T47D (cell line): ENCODE measurements around the gene OLFML2A.

Experiments
- DNase-seq, 2 experiments: peaks; one replicate each; pipeline versions ENCODE4 v3.0.0 to v3.0.0-alpha.2; 2011 to 2012; ENCODE audit warnings: low read depth in 1 of 2, low spot score in 1 of 2
- JUND ChIP-seq: IDR thresholded peaks from 2 replicates; pipeline ENCODE4 v1.6.1; 2012; ENCODE audit warnings: low read depth
- in situ Hi-C: cut with HindIII; loops from 2 replicates; pipeline ENCODE4 v1.10.0; 2016; ENCODE audit warnings: low sequenced_read_pairs, low pct_unique_long_range_greater_than_20kb

The OLFML2A gene

DNA sequence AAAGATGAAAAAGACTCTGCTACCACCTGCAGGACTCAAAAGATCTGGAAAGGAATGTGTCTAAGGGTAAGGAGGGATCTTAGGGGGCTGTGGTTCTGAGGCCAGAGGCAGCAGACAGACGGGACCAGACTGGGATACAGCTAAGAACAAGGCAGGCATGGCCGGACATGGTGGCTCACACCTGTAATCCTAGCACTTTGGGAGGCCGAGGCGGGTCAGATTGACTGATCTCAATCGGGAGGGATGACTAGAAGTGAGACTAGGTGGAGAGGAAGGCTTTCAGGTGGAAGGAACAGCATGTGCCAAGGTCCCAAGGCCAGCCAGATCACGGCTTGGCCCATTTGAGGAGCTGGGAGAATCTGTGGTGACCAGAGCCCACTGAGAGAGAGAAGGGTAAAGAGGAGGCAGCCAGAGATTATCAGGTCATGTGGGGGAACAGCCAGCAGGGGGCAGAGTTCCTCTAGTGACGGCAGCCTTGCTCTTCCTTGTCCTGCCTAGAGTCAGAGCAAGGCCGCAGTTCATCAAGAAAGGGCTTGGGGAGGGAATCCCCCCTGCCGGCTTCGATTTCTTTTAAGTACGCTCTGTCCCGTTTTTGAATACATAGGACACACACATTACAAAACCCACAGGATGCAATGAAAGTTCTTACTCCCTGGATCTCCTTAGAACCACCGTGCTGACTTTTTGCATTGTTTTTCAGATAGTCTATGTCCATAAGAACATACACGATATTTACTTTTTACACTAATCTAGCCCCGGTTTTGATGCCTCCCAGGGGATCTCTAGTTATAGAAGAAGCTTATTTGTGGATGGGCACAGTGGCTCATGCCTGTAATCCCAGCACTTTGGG lies 2.6 kb upstream of the OLFML2A start:
- in situ Hi-C loops: no loop called here
- DNase-seq: peak; percentile 85 to 90
- TF ChIP-seq JUND: no peak

DNA sequence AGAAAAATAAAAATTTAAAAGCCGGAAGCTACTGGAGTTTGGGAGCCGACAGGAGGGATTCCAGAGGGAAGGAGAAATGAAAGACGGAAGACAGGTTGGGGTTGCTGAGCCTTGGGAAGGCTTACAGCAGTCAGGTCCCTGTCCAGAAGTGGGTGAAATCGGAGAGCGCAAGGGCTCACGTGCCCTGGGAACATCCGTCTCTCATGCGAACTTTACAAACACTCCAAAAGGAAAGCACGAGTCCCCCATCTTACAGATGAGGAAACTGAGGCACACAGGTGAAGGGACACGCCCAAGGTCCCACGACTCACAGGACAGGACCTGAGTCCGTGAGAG lies 347 bp upstream of the OLFML2A start:
- no peak for TF ChIP-seq JUND
- in situ Hi-C loops: no loop called here

DNA sequence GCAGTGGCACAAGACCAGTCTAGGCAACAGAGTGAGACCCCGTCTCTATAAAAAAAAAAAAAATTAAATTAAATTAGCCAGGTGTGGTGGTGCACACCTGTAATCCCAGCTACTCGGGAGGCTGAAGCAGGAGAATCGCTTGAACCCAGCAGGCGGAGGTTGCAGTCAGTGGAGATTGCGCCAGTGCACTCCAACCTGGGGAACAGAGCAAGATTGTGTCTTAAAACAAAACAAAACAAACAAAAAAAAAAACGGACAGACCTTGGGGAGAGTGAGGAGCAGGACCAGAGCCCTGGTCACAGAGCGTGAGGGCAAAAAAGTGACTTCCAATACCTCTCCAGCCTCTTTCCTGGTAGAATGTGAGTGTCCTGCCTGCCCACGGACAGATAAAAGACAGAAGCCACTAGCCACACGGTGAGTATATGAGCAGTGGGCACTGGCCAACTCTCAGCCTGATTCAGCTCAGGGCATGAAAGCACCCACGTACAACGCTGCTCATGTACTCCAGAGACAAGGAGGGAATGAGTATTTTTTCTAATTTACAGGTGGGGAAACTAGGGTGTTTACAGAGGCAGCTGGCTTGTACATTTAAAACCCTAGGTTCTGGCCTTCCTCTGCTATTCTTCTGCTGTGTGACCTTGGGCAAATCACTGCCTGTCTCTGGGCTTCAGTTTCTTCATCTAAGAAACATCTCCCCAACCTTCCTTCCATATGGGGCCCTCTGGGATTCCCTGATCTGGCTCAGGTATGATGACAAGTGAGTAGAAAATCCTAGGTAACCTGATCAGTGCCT lies 1.8 kb downstream of the OLFML2A start:
- in situ Hi-C loops: no loop called here
- TF ChIP-seq JUND: no peak
- no peak for DNase-seq

More for the DNA sequence above, 347 bp upstream of the OLFML2A start:
- DNase-seq: no peak

DNA sequence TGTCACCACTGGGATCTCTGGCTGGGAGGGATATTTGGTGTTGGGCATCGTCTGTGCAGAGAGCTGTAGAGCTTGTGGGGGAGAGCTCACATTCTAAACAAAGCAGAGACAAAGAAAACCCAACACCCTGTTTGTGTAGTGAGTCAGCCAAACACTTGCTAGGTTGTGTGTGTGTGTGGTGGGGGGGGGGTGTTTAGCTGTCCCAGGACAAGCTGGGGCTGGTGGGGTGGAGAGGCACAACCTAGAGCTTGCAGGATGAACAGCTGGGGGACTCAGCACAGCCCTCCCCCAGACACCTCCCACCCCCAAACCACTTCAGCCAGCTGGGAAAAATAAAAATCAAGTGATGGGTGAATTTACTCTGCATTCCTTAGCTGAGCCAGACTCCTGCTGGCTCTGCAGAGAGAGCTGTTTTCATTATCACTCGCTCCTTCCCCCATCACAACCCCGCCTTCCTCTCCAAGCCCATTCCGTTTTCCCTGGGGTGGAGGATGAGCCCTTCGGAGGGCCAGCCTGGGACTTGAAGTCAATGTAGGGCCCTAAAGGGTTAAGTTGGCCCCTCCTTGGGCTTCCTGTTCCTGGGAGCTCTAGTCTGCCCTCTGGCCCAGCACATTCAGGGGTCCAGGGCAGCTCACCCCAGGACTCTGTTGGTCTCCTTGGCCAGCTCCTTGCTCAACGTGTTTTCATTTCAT lies 2.6 kb downstream of the OLFML2A start:
- DNase-seq: peak; percentile 56 to 86
- in situ Hi-C loops: no loop called here
- TF ChIP-seq JUND: no peak

DNA sequence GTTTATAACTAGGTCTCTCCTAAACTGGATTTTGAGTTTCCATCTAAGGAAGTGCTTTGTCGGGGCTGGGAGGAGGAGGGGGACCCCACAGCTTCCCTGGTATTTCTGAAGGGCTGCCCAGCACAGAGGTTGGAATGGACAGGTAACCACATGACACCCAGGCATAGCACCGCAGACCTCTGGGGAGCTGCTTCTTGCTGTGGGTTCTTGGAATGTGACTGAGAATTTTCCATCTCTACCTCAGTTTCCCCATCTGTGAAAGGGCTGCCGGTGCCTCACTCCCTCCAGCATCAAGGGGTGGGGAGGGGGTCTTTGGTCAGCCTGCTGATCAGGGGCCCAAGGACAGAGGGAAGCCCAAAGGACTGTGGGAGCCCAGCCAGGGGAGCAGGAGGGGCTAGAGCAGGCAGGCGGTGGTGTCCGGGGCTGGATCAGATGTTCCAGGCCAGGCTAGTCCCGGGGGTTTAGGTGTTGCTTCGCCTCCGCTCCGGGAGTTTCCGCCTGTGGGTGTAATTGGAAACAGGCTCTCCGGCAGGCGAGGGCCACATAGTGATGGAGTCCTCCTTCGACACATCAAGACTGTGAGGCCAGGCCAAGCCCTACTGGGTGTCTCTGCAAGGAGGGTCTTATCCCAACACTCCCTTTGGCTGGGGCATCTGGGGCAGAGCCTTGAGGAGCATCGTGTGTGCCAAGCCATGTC lies 3.3 kb downstream of the OLFML2A start:
- DNase-seq: no peak
- TF ChIP-seq JUND: no peak
- in situ Hi-C loops: no loop called here

DNA sequence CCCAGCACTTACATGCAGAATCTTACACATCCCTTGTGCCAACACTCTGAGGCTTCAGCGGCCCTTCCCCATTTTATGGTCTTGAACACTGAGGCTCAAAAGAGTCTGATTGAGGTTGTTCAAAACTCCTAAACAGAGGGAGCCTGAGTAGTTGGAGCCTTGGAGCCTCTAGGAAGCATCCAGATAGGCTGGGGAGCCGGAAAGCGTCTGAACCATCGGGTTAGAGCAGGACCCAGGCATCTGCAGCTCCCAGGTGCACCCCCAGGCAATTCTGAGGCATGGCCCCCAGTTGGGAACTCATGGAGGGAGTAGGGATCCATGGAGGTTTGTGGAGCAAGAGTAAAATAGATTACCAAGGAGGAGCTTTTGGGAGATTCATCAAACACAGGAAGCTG lies 3.8 kb downstream of the OLFML2A start:
- no peak for DNase-seq
- no peak for TF ChIP-seq JUND
- in situ Hi-C loops: no loop called here

DNA sequence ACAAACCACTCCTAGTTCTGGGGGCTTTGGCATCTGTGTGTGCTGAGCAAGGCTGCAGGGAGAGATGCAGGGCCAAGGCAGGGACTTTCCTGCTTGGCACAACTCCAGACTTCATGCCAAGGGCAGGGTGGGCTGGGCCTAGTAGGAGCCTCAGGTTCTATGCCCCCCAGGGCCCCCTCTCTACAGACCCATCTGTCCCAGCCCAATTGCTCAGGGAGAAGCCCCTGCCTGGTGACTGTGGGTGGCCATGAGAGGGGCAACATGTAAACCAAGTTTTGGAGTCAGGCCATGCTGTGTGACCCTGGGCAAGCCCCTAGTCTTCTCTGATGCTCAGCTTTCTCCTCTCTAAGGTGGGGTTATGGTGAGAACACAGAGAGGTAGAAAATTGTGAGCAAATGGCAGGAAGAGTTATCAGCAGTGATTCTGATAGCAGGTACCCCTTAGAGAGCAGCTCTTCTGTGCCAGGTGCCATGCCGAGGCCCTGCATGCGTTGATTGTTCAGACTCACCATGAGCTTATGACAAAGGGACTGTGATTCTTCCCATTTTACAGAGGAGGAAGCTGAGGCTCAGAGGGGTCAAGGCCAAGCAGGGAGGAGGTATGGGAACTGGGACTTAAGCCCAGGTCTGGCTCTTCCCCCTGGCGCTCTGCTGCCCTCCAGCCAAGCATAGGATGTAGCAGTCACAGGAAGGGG lies 5.2 kb downstream of the OLFML2A start:
- DNase-seq: no peak
- no peak for TF ChIP-seq JUND
- in situ Hi-C loops: no loop called here

DNA sequence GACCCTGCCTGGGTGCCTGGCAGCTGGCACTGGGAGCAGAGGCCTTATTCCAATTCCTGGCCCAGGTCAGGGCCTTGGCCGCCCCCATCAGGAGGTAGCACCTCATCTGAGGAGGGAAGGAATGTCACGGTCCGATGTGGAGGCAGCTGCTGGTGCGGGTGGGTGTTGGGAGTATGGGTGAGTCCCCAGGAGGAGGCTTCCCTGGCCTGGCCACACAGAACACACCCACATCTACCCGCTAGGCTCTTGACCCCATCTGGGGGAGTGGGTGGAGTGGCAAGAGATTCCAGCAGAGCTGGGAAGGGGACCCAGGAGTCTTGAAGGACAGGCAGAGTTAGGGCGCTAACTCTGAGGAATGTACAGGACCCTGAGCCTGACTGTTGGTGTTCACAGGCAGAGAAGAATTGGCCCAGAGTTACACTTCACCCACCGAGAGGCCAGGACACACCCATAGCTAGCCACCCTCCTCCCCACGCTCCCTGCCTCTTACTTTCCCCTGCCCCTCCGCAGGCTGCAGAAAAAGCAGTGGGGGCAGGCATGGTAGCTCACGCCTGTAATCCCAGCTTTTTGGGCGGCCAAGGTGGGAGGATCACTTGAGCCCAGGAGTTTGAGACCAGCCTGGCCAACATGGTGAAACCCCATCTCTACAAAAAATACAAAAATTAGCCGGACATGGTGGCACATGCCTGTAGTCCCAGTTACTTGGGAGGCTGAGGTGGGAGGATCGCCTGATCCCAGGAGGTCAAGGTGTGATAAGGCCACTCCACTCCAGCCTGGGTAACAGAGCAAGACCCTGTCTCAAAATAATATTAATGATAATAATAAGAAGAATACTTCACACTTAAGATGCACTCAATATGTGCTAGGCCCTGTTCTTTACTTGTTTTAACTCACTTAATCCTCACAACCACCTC lies 6.0 kb downstream of the OLFML2A start:
- in situ Hi-C loops: no loop called here
- no peak for TF ChIP-seq JUND
- no peak for DNase-seq

DNA sequence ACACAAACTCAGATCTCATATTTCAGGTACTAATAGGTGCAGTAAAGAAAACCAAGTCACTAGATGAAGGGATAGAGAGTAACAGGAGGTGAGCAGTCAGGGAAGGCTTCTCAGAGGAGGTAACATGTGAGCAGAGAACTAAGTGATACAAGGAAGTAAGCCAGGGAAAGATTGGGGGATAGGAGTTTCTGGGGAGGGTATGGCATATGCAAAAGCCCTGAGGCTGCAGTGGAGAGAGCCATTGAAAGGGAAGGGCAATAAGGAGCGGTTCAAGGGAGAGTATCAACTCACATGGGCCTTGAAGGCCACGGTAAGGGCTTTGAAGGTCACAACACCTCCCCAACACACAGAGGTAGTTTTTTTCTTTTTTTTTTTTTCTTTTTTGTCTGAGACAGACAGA lies 6.9 kb downstream of the OLFML2A start:
- TF ChIP-seq JUND: no peak
- DNase-seq: no peak
- in situ Hi-C loops: no loop called here

DNA sequence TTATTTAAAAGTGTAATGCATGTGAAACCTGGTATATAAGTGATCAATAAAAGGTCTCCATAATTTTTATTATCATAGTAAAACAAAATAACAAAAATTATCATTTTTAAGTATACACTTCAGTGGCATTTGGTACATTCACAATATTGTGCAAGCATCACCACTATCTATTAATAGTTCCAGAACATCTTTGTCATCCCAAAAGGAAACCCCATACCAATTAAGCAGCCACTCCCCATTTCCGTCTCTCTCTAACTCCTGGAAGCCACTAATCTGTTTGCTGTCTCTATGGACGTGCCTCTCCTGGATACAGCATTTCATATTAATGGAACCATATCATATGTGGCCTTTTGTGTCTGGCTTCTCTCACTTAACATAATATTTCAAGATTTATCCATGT lies 7.6 kb downstream of the OLFML2A start:
- no peak for TF ChIP-seq JUND
- in situ Hi-C loops: no loop called here
- no peak for DNase-seq

DNA sequence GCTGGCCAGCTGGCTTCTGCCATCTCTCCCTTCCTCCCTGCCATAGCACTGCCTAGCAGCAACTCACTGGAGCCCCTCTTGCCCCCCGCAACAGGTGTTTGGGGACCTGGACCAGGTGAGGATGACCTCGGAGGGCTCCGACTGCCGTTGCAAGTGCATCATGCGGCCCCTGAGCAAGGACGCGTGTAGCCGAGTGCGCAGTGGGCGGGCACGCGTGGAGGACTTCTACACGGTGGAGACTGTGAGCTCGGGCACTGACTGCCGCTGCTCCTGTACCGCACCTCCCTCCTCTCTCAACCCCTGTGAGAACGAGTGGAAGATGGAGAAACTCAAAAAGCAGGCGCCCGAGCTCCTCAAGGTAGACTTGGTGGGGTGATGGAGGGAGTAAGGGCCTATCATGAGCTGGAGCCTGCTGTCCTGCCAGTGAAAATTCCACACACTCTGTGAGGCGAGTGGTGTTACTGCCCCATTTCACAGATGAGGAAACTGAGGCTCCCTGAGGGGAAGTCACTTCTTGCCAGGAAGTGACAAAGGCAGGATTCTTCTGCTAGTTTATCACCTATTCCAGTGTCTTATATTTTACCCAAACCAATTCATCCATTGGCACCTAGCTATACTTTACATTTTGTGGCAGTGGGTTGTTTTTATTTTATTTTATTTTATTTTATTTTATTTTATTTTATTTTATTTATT lies 10.1 kb downstream of the OLFML2A start:
- in situ Hi-C loops: no loop called here
- DNase-seq: no peak
- TF ChIP-seq JUND: no peak
